ENCODE data around the gene BTAF1.

The BTAF1 gene

GRCh38 chr10:92054807-92055206, 131.2 kb downstream of the BTAF1 start:
- DNase-seq: no peak

- DNase-seq: no peak
These were observed 138.7 kb downstream of the BTAF1 start for GRCh38 chr10:92062273-92062672.

GRCh38 chr10:92064506-92064905, 140.9 kb downstream of the BTAF1 start:
- DNase-seq: no peak

- DNase-seq: no peak
These were observed 142.8 kb downstream of the BTAF1 start for GRCh38 chr10:92066386-92066785.

GRCh38 chr10:92068900-92069299, 145.3 kb downstream of the BTAF1 start:
- DNase-seq: no peak

GRCh38 chr10:92074126-92074887, 150.7 kb downstream of the BTAF1 start:
- no peak for DNase-seq

- DNase-seq: no peak
These were observed 152.3 kb downstream of the BTAF1 start for GRCh38 chr10:92075829-92076228.

- no peak for DNase-seq
These were observed 153.2 kb downstream of the BTAF1 start for GRCh38 chr10:92076722-92077121.

GRCh38 chr10:92079003-92079402, 155.4 kb downstream of the BTAF1 start:
- no peak for DNase-seq

All from islet precursor cell (in vitro differentiated cells).